HEK293 (cell line): ENCODE results near the gene AURKA.

Source experiments
- ZFHX2 ChIP-seq: fragments of 450-650 bp; formaldehyde crosslinking; conservative IDR thresholded peaks from 2 replicates; pipeline ENCODE4 v1.5.1; 2016; ENCODE audit warnings: missing biosample characterization, missing genetic modification characterization
- ZNF449 ChIP-seq: fragments of 450-650 bp; formaldehyde crosslinking; IDR thresholded peaks from 2 replicates; pipeline ENCODE4 v1.5.1; 2017; ENCODE audit warnings: missing biosample characterization, mild to moderate bottlenecking, missing genetic modification characterization, moderate library complexity

- TF ChIP-seq ZNF449 (tag by site-specific recombination) = no peak
- TF ChIP-seq ZFHX2 (tag by site-specific recombination) = no peak
Measured at GRCh38 chr20:56423211-56423610, 31.2 kb upstream of the AURKA start.
